BJ (cell line): Measurements from ENCODE around the gene SDHC. TPM values are rescaled to one million over a fixed set of nuclear protein-coding genes. Genes with fewer than 3 reads are reported as not detected.
"Not testable (repeated sequence)": the region's sequence is repeated elsewhere in the genome, so short reads cannot be mapped to it uniquely, and the experiment has no call there.

Source experiments
- CTCF ChIA-PET: fragments of 350-600 bp; formaldehyde crosslinking; extraction: SDS; loops from one replicate; lab custom pipeline; 2021; ENCODE audit warnings: antibody characterized with exemption, inconsistent platforms; lab: Yijun Ruan, JAX
- POLR2A ChIA-PET: fragments of 300-600 bp; sonication (Branson Sonifier 250); formaldehyde crosslinking; extraction: SDS; loops from one replicate; lab custom pipeline; 2021; ENCODE audit warnings: antibody characterized with exemption; lab: Charles Lee
- DNase-seq: peaks from one replicate; pipeline ENCODE4 v3.0.0-alpha.2; 2011; ENCODE audit warnings: low read depth
- H3K27me3 ChIP-seq: 2 replicates; pipeline ENCODE4 v1.6.0; 2011; ENCODE audit warnings: low read length; ENCODE audit not compliant: control insufficient read depth, insufficient read depth
- H3K36me3 ChIP-seq: 2 replicates; pipeline ENCODE4 v1.5.1; 2011; ENCODE audit warnings: low read length; ENCODE audit not compliant: control insufficient read depth, insufficient read depth
- H3K4me3 ChIP-seq: 2 replicates; pipeline ENCODE4 v1.5.1; 2011; ENCODE audit warnings: low read depth, mild to moderate bottlenecking, control low read depth, low read length
- CTCF ChIP-seq: IDR thresholded peaks from 2 replicates; pipeline ENCODE4 v1.5.1; 2011; ENCODE audit warnings: low read depth, mild to moderate bottlenecking, control low read depth, inconsistent platforms, low read length, moderate library complexity; ENCODE audit not compliant: insufficient read depth
- polyA plus RNA-seq: library from polyadenylated mRNA; depleted of rRNA; stranded (reverse); fragments of >200 nt; gene quantifications from 2 replicates; pipeline ENCODE4 v1.2.3, GENCODE V29; 2011

The SDHC gene
- polyA plus RNA-seq, 1 experiment = 275 TPM

- no peak for DNase-seq
- TF ChIP-seq CTCF = no peak
- Histone ChIP-seq H3K4me3 (peak overlapping the region; percentile 88), H3K36me3 (no peaks in the 10 kb centered on the region), H3K27me3 (0 out of 2 replicates have a peak, but pooled peaks cover 1% of the 10 kb centered on the region)
- CTCF ChIA-PET = interaction anchor here (1.2 to 2.8 kb wide), 5 partner anchors 10 to 104 kb away, joined by 3 to 14 read pairs (median 7); partner anchors contain the start of gene TOMM40L
- POLR2A ChIA-PET = no interaction called here
These were observed 504 bp upstream of the SDHC start for GRCh38 chr1:161313554-161314200.

DNA sequence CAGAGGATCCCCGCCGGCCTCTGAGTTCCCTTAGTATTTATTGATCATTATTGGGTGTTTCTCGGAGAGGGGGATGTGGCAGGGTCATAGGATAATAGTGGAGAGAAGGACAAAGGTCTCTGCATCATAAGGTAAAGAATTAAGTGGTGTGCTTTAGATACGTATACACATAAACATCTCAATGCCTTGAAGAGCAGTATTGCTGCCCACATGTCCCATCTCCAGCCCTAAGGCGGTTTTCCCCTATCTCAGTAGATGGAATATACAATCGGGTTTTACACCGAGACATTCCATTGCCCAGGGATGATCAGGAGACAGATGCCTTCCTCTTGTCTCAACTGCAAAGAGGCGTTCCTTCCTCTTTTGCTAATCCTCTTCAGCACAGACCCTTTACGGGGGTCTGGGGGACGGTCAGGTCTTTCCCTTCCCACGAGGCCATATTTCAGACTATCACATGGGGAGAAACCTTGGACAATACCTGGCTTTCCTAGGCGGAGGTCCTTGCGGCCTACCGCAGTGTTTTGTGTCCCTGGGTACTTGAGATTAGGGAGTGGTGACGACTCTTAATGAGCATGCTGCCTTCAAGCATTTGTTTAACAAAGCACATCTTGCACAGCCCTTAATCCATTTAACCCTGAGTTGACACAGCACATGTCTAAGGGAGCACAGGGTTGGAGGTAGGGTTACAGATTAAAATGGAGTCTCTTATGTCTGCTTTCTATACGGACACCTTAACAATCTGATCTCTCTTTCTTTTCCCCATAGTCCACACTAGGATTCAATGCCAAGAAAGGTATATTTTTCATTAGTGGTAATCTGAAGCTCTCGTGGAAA lies 1.9 kb downstream of the SDHC start:
- DNase-seq, H3K27me3 ChIP-seq, H3K4me3 ChIP-seq, H3K36me3 ChIP-seq, POLR2A ChIA-PET: not testable (repeated sequence)
- CTCF ChIA-PET = interaction anchor here (0.6 kb wide), 1 partner anchor 36 kb away, joined by 3 read pairs; no protein-coding TSS in a partner anchor

DNA sequence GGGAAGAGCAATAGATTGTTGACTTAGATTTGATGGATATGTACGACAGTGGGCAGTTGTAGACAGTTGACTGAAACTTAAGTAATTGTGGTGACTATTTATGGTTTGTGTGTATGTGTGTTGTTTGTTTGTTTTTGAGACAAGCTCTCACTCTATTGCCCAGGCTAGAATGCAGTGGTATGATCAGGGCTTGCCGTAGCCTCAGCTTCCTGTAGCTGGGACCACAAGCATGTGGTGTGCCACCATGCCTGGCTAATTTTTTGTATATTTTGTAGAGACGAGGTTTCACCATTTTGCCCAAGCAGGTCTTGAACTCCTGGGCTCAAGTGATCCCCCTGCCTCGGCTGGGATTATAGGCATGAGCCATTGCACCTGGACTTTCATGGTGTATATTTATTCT lies 9.8 kb downstream of the SDHC start:
- Histone ChIP-seq H3K36me3 (peaks cover 8% of the 10 kb centered on the region), H3K4me3 (no peak overlapping the region), H3K27me3 (no peaks in the 10 kb centered on the region)
- POLR2A ChIA-PET = no interaction called here
- no peak for TF ChIP-seq CTCF
- CTCF ChIA-PET = no interaction called here
- DNase-seq = no peak

DNA sequence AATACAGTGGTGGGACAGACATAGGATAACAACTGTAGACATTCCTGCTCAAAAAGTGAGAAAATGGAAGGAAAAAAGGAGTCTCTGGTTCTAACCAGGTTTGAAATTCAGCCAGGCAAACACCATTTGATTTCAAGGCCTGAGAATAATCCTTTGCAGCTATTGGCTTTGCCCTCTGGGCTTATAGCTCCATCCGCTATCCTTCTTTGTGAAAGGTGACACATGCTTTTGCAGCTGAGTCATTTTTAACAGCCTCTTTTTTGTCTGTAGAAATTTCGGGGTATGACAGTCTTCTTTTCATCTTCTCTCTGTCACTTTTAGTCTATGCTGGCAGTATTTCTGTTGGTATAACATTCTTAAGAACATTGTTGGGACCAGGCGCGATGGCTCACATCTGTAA lies 16.2 kb downstream of the SDHC start:
- CTCF ChIA-PET = no interaction called here
- H3K36me3 ChIP-seq = peaks cover 10% of the 10 kb centered on the region
- no peaks in the 10 kb centered on the region for H3K27me3 ChIP-seq
- no peak for TF ChIP-seq CTCF
- DNase-seq = no peak
- H3K4me3 ChIP-seq = no peak overlapping the region
- POLR2A ChIA-PET = no interaction called here

DNA sequence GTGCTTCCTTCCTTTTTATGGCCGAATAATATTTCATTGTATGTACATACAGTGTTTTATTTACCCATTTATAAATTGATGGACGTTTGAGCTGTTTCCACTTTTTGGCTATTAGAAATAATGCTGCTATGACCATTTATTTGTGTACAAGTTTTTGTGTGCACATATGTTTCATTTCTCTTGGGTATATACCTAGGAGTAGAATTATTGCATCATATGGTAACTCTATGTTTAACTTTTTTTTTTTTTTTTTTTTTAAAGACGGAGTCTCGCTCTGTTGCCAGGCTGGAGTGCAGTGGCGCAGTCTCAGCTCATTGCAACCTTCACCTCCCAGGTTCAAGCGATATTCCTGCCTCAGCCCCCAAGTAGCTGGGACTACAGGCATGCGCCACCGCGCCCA lies 19.0 kb downstream of the SDHC start:
- DNase-seq = no peak
- Histone ChIP-seq H3K4me3 (no peak overlapping the region), H3K36me3 (peaks cover 8% of the 10 kb centered on the region), H3K27me3 (no peaks in the 10 kb centered on the region)
- POLR2A ChIA-PET = no interaction called here
- CTCF ChIA-PET = interaction anchor here (1.0 kb wide), 1 partner anchor 20 kb away, joined by 3 read pairs; no protein-coding TSS in a partner anchor
- no peak for TF ChIP-seq CTCF
